H1 (cell line): Measurements from ENCODE around the gene PRXL2B.

Source experiments
- ATF2 ChIP-seq: IDR thresholded peaks from 2 replicates; pipeline ENCODE4 v1.6.1; 2012; ENCODE audit warnings: low read length, inconsistent platforms
- BACH1 ChIP-seq: IDR thresholded peaks from 2 replicates; pipeline ENCODE4 v1.6.1; 2012; ENCODE audit warnings: low read length, improper control_type of control experiment
- CBX8 ChIP-seq: fragments of 300-800, 300-1000 bp; sonication (generic); IDR thresholded peaks from 2 replicates; pipeline ENCODE4 v1.7.1; 2016; ENCODE audit warnings: low read depth, low read length, borderline replicate concordance
- CTCF ChIP-seq, 3 experiments: IDR thresholded peaks; 1 replicate in 2 of 3; 2 replicates in 1 of 3; pipeline versions ENCODE4 v1.5.1 to v1.6.1; 2011; ENCODE audit warnings: low read length in 3 of 3, mild to moderate bottlenecking in 3 of 3, inconsistent platforms in 2 of 3, low read depth in 1 of 3, moderate library complexity in 1 of 3; ENCODE audit not compliant: insufficient read depth in 1 of 3; ENCODE audit errors: control extremely low read depth in 1 of 3
- EZH2 ChIP-seq: fragments of 200-600 bp; sonication (generic); IDR thresholded peaks from 2 replicates; pipeline ENCODE4 v1.7.1; 2012; ENCODE audit warnings: low read depth, mild to moderate bottlenecking, moderate library complexity, low read length, inconsistent platforms; ENCODE audit not compliant: severe bottlenecking
- GTF2F1 ChIP-seq: IDR thresholded peaks from 2 replicates; pipeline ENCODE4 v1.6.1; 2012; ENCODE audit warnings: low read depth, low read length, improper control_type of control experiment, borderline replicate concordance
- MAFK ChIP-seq: IDR thresholded peaks from 2 replicates; pipeline ENCODE4 v1.6.1; 2012; ENCODE audit warnings: low read depth, mild to moderate bottlenecking, improper control_type of control experiment, low read length
- POLR2A ChIP-seq, 2 experiments: IDR thresholded peaks; 1 replicate in 1 of 2; 2 replicates in 1 of 2; pipeline ENCODE4 v1.6.1; 2011; ENCODE audit warnings: low read depth in 2 of 2, low read length in 2 of 2, mild to moderate bottlenecking in 2 of 2; ENCODE audit errors: control extremely low read depth in 1 of 2
- POLR2AphosphoS5 ChIP-seq: IDR thresholded peaks from 2 replicates; pipeline ENCODE4 v1.6.1; 2011; ENCODE audit warnings: low read depth, low read length
- RAD21 ChIP-seq, 2 experiments: IDR thresholded peaks in 1 of 2; conservative IDR thresholded peaks in 1 of 2; 2 replicates each; pipeline ENCODE4 v1.6.1; 2011; ENCODE audit warnings: low read depth in 2 of 2, low read length in 2 of 2, improper control_type of control experiment in 1 of 2, inconsistent platforms in 1 of 2, mild to moderate bottlenecking in 1 of 2, moderate library complexity in 1 of 2
- SIN3A ChIP-seq, 2 experiments: IDR thresholded peaks in 1 of 2; conservative IDR thresholded peaks in 1 of 2; 2 replicates each; pipeline ENCODE4 v1.6.1; 2011 to 2012; ENCODE audit warnings: low read length in 2 of 2, improper control_type of control experiment in 1 of 2, low read depth in 1 of 2, mild to moderate bottlenecking in 1 of 2
- SIX5 ChIP-seq: IDR thresholded peaks from 2 replicates; pipeline ENCODE4 v1.6.1; 2011; ENCODE audit warnings: mild to moderate bottlenecking, low read depth, low read length
- USF2 ChIP-seq: IDR thresholded peaks from 2 replicates; pipeline ENCODE4 v1.6.1; 2011; ENCODE audit warnings: low read length, improper control_type of control experiment
- YY1 ChIP-seq: IDR thresholded peaks from 2 replicates; pipeline ENCODE4 v1.6.1; 2011; ENCODE audit warnings: low read depth, mild to moderate bottlenecking, low read length

GRCh38 chr1:2544093-2544874 is 42.3 kb upstream of the PRXL2B start:
- no peak for TF ChIP-seq MAFK
- TF ChIP-seq USF2 = no peak
- no peak for TF ChIP-seq EZH2
- TF ChIP-seq POLR2A (IDR thresholded peaks at IDR 0.05; ENCODE audit: control extremely low read depth in 1 of 2, low read depth in 2 of 2, low read length in 2 of 2) = no peak
- TF ChIP-seq GTF2F1 = no peak
- no peak for TF ChIP-seq SIN3A (conservative IDR thresholded peaks at IDR 0.05 in 1 of 2, IDR thresholded peaks at IDR 0.05 in 1 of 2; ENCODE audit: low read depth in 1 of 2, low read length in 2 of 2)
- TF ChIP-seq YY1 = no peak
- no peak for TF ChIP-seq SIX5
- no peak for TF ChIP-seq CTCF (IDR thresholded peaks at IDR 0.05; ENCODE audit: control extremely low read depth in 1 of 3, insufficient read depth in 1 of 3, low read depth in 1 of 3, low read length in 3 of 3)
- no peak for TF ChIP-seq POLR2AphosphoS5
- no peak for TF ChIP-seq RAD21 (IDR thresholded peaks at IDR 0.05 in 1 of 2, conservative IDR thresholded peaks at IDR 0.05 in 1 of 2; ENCODE audit: low read depth in 2 of 2, low read length in 2 of 2)
- TF ChIP-seq CBX8 = no peak
- TF ChIP-seq ATF2 = no peak
- TF ChIP-seq BACH1 = no peak
